Prostate gland (tissue), 2 donors: Measurements from ENCODE around the gene GPATCH4. TPM values are rescaled to one million over a fixed set of nuclear protein-coding genes. Genes with fewer than 3 reads are reported as not detected.

Experiments
- DNase-seq: peaks from one replicate; pipeline ENCODE4 v3.0.0-alpha.2; 2019; ENCODE audit warnings: low spot score
- H3K27ac ChIP-seq, 2 donors: fragments of 200-600 bp; sonication (generic); 2 replicates each; pipeline ENCODE4 v1.5.1; 2017 to 2019
- H3K27me3 ChIP-seq: fragments of 200-600 bp; sonication (generic); replicated peaks from 2 replicates; pipeline ENCODE4 v1.5.1; 2019; ENCODE audit not compliant: insufficient read depth
- H3K36me3 ChIP-seq, 2 donors: fragments of 200-600 bp; sonication (generic); 1 replicate in 1 of 2; 2 replicates in 1 of 2; pipeline versions ENCODE4 v1.5.1 to v1.8.1; 2017 to 2019
- H3K4me1 ChIP-seq: fragments of 200-600 bp; sonication (generic); replicated peaks from 2 replicates; pipeline ENCODE4 v1.5.1; 2019
- H3K4me3 ChIP-seq, 2 donors: fragments of 200-600 bp; sonication (generic); 2 replicates each; pipeline ENCODE4 v1.5.1; 2017 to 2019
- H3K9me3 ChIP-seq: fragments of 200-600 bp; sonication (generic); 2 replicates; pipeline ENCODE4 v1.5.1; 2017
- POLR2A ChIP-seq: fragments of 450-650 bp; IDR thresholded peaks from one replicate; pipeline ENCODE4 v1.6.1; 2016; ENCODE audit warnings: antibody characterized with exemption, mild to moderate bottlenecking
- POLR2AphosphoS5 ChIP-seq: sonication (generic); formaldehyde crosslinking; IDR thresholded peaks from one replicate; pipeline ENCODE4 v1.6.1; 2017; ENCODE audit warnings: antibody characterized with exemption
- WGBS: methylation state at CpG from one replicate; pipeline ENCODE4 v1.1.5; 2018; 5-methylcytosine and 5-hydroxymethylcytosine counted together
- intact Hi-C: fragments of 100-400 bp; cut with DNase I; formaldehyde crosslinking; loops from one replicate; pipeline ENCODE4 v1.14.2; 2022
- total RNA-seq, 2 donors: library from RNA; depleted of rRNA; stranded (reverse); fragments of >200 nt; gene quantifications; one replicate each; pipeline ENCODE4 v1.1.0, GENCODE V29; 2016
- TF ChIP-seq, protein P1 (sequence below), 4 experiments: fragments of 200-600 bp in 2 of 4; fragments of 450-650 bp in 2 of 4; sonication (generic) in 2 of 4; IDR thresholded peaks; 1 replicate in 3 of 4; 2 replicates in 1 of 4; pipeline ENCODE4 v1.5.1; 2016 to 2019; ENCODE audit warnings: antibody characterized with exemption in 4 of 4, mild to moderate bottlenecking in 2 of 4, moderate library complexity in 2 of 4

The GPATCH4 gene
- total RNA-seq, 2 donors from 2014 or later: 20.9 to 27.5 TPM

DNA sequence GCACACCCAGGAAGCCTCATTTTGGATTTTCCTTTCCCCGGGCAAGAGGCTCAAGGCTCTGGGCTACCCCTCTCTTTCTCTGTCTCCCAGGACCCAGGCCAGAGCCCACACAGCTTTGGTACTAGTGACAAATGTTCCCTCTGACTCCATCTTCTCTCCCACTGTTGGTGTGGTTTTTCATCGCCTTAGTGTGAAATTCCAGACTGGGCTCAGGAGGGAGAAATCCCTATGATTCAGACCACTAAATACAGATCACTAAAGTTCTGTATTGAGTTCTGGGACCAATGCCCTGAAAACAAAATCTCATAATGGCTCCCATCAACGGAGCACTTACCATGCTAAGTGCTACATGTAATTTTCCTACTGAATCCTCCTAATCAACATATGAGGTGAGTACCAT lies 55.0 kb downstream of the GPATCH4 start:
- H3K27me3 ChIP-seq: no peaks in the 10 kb centered on the region
- intact Hi-C loops: no loop called here
- TF ChIP-seq, protein P1, sequence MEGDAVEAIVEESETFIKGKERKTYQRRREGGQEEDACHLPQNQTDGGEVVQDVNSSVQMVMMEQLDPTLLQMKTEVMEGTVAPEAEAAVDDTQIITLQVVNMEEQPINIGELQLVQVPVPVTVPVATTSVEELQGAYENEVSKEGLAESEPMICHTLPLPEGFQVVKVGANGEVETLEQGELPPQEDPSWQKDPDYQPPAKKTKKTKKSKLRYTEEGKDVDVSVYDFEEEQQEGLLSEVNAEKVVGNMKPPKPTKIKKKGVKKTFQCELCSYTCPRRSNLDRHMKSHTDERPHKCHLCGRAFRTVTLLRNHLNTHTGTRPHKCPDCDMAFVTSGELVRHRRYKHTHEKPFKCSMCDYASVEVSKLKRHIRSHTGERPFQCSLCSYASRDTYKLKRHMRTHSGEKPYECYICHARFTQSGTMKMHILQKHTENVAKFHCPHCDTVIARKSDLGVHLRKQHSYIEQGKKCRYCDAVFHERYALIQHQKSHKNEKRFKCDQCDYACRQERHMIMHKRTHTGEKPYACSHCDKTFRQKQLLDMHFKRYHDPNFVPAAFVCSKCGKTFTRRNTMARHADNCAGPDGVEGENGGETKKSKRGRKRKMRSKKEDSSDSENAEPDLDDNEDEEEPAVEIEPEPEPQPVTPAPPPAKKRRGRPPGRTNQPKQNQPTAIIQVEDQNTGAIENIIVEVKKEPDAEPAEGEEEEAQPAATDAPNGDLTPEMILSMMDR (IDR thresholded peaks at IDR 0.05): no peak
- TF ChIP-seq POLR2A (no peak), POLR2AphosphoS5 (no peak)

GRCh38 chr1:156544592-156545102 lies 56.6 kb downstream of the GPATCH4 start:
- no peak overlapping the region for H3K27ac ChIP-seq
- no peak for DNase-seq
- H3K9me3 ChIP-seq: no peaks in the 10 kb centered on the region
- H3K4me3 ChIP-seq: no peak overlapping the region
- TF ChIP-seq POLR2AphosphoS5: no peak
- TF ChIP-seq, protein P1 (IDR thresholded peaks at IDR 0.05): no peak
- TF ChIP-seq POLR2A: no peak
- no peaks in the 10 kb centered on the region for H3K36me3 ChIP-seq
- intact Hi-C loops: no loop called here
- 93% methylated on average over 3 of the region's 3 CpGs for WGBS
- H3K4me1 ChIP-seq: no peaks in the 10 kb centered on the region
- H3K27me3 ChIP-seq: no peaks in the 10 kb centered on the region

More for the DNA sequence above, 55.0 kb downstream of the GPATCH4 start:
- no peak overlapping the region for H3K4me3 ChIP-seq
- H3K36me3 ChIP-seq: no peaks in the 10 kb centered on the region
- 93% methylated on average over 3 of the region's 3 CpGs for WGBS
- no peak overlapping the region for H3K27ac ChIP-seq
- no peaks in the 10 kb centered on the region for H3K4me1 ChIP-seq
- no peak for DNase-seq
- no peaks in the 10 kb centered on the region for H3K9me3 ChIP-seq

Other genes with a start within 250 kb of the GPATCH4 start
- under 1 TPM in 1 of 2 donors, not detected in 1; 0.85 TPM for gene RHBG, start 232.3 kb downstream of the GPATCH4 start, total RNA-seq
- 100 to 1,000 TPM in 1 of 2 donors, 10 to 100 TPM in 1; 52.1 to 128 TPM for gene MEF2D, start 100.7 kb downstream of the GPATCH4 start, total RNA-seq
- gene IQGAP3, start 28.9 kb downstream of the GPATCH4 start, total RNA-seq: 1 to 10 TPM; 1.5 to 3.0 TPM
- not detected for gene TTC24, start 21.8 kb downstream of the GPATCH4 start, total RNA-seq
- 100 to 1,000 TPM; 118 to 188 TPM for gene NAXE, start 9.7 kb downstream of the GPATCH4 start, total RNA-seq
- 10 to 100 TPM in 1 of 2 donors, 1 to 10 TPM in 1; 6.1 to 10.2 TPM for gene HAPLN2, start 17.9 kb upstream of the GPATCH4 start, total RNA-seq
- gene BCAN, start 40.6 kb upstream of the GPATCH4 start, total RNA-seq: 1 to 10 TPM in 1 of 2 donors, not detected in 1; 4.9 TPM
- 10 to 100 TPM; 11.2 to 33.4 TPM for gene NES, start 75.9 kb upstream of the GPATCH4 start, total RNA-seq
- 10 to 100 TPM; 27.3 to 30.8 TPM for gene CRABP2, start 104.1 kb upstream of the GPATCH4 start, total RNA-seq
- 10 to 100 TPM; 62.0 to 69.5 TPM for gene METTL25B, start 127.0 kb upstream of the GPATCH4 start, total RNA-seq
- gene ISG20L2, start 127.3 kb upstream of the GPATCH4 start, total RNA-seq: 10 to 100 TPM; 19.4 to 34.4 TPM
- 10 to 100 TPM; 55.0 to 67.1 TPM for gene MRPL24, start 139.6 kb upstream of the GPATCH4 start, total RNA-seq
- gene HDGF, start 150.2 kb upstream of the GPATCH4 start, total RNA-seq: 100 to 1,000 TPM; 124 to 156 TPM
- 10 to 100 TPM; 33.0 to 61.5 TPM for gene PRCC, start 166.1 kb upstream of the GPATCH4 start, total RNA-seq
- gene SH2D2A, start 215.4 kb upstream of the GPATCH4 start, total RNA-seq: under 1 TPM in 1 of 2 donors, not detected in 1; 0.80 TPM